HCT116 (cell line): ENCODE measurements around the gene RHEB. TPM values are rescaled to one million over a fixed set of nuclear protein-coding genes. Genes with fewer than 3 reads are reported as not detected.
A peak's percentile ranks its signal among the peaks of the same experiment; 100 is the strongest.

Experiments
- ATAC-seq: fragments of 200-7000 bp; cut with Tn5 transposase; 2 replicates; pipeline ENCODE4 v1.9.1; 2020; ENCODE audit warnings: mild to moderate bottlenecking, moderate library complexity
- BruUV-seq: library from RNA; stranded (reverse); fragments of 400-500 nt; replicated peaks from 2 replicates; lab custom pipeline; 2021; lab: Mats Ljungman, UMichigan
- CTCF ChIA-PET: fragments of 300-600 bp; sonication (Branson Sonifier 250); formaldehyde crosslinking; loops from one replicate; lab custom pipeline; 2021; ENCODE audit warnings: antibody characterized with exemption; lab: Charles Lee
- POLR2A ChIA-PET: fragments of 300-600, 350-600 bp; sonication (Branson Sonifier 250); formaldehyde crosslinking; loops from one replicate; lab custom pipeline; 2021; ENCODE audit warnings: antibody characterized with exemption; lab: Charles Lee
- RAD21 ChIA-PET, 2 experiments: fragments of 300-600 bp; sonication (Branson Sonifier 250); formaldehyde crosslinking; loops; one replicate each; lab custom pipeline; 2023; ENCODE audit warnings: low total read pairs in 2 of 2; ENCODE audit not compliant: uncharacterized antibody in 2 of 2, unreplicated experiment in 2 of 2, low non-redundant PET in 1 of 2; lab: Charles Lee
- DNase-seq: peaks from one replicate; pipeline ENCODE4 v3.0.0-alpha.2; 2010; ENCODE audit warnings: low read depth, low spot score
- H2AFZ ChIP-seq: fragments of 200-600 bp; shearing (Covaris generic), sonication (generic); 2 replicates; pipeline ENCODE4 v1.6.1; 2017; ENCODE audit warnings: low read depth, mixed run types, mixed read lengths, antibody characterized with exemption, low read length; ENCODE audit not compliant: poor library complexity, severe bottlenecking
- H3K27ac ChIP-seq: 2 replicates; pipeline ENCODE4 v1.5.1; 2012; ENCODE audit warnings: low read depth, low read length
- H3K27me3 ChIP-seq: fragments of 200-600 bp; sonication (generic); 2 replicates; pipeline ENCODE4 v1.6.1; 2016; ENCODE audit warnings: mixed run types, low read length, mixed read lengths; ENCODE audit not compliant: insufficient read depth
- H3K36me3 ChIP-seq, 2 experiments: fragments of 200-500 bp in 1 of 2; fragments of 200-600 bp in 1 of 2; sonication (Bioruptor generic) in 1 of 2; sonication (generic) in 1 of 2; 2 replicates each; pipeline versions ENCODE4 v1.5.1 to v1.6.1; 2014 to 2016; ENCODE audit warnings: low read length in 2 of 2, inconsistent platforms in 1 of 2, mixed read lengths in 1 of 2, mixed run types in 1 of 2; ENCODE audit not compliant: insufficient read depth in 2 of 2, control insufficient read depth in 1 of 2
- H3K4me1 ChIP-seq, 2 experiments: fragments of 200-600 bp in 1 of 2; sonication (generic) in 1 of 2; 2 replicates each; pipeline versions ENCODE4 v1.5.1 to v1.6.1; 2012 to 2017; ENCODE audit warnings: low read length in 2 of 2, inconsistent platforms in 1 of 2, mild to moderate bottlenecking in 1 of 2, mixed read lengths in 1 of 2, mixed run types in 1 of 2, moderate library complexity in 1 of 2; ENCODE audit not compliant: insufficient read depth in 2 of 2, control insufficient read depth in 1 of 2
- H3K4me2 ChIP-seq: fragments of 200-600 bp; sonication (generic); 2 replicates; pipeline ENCODE4 v1.6.1; 2017; ENCODE audit warnings: mixed run types, low read length, mixed read lengths
- H3K4me3 ChIP-seq, 2 experiments: fragments of 200-600 bp in 1 of 2; sonication (generic) in 1 of 2; replicated peaks in 1 of 2; 2 replicates each; pipeline ENCODE4 v1.5.1; 2011 to 2016; ENCODE audit warnings: low read length in 2 of 2, control low read depth in 1 of 2, low read depth in 1 of 2, mild to moderate bottlenecking in 1 of 2, mixed read lengths in 1 of 2, mixed run types in 1 of 2
- H3K79me2 ChIP-seq: fragments of 200-600 bp; sonication (generic); 2 replicates; pipeline ENCODE4 v1.6.1; 2017; ENCODE audit warnings: mild to moderate bottlenecking, mixed run types, low read length, moderate library complexity, mixed read lengths; ENCODE audit not compliant: insufficient read depth
- H3K9ac ChIP-seq: fragments of 200-600 bp; sonication (generic); 2 replicates; pipeline ENCODE4 v1.6.1; 2016; ENCODE audit warnings: low read length, mixed read lengths
- H3K9me2 ChIP-seq: fragments of 200-600 bp; sonication (generic), shearing (Covaris generic); 2 replicates; pipeline ENCODE4 v1.6.1; 2017; ENCODE audit warnings: mixed run types, mild to moderate bottlenecking, moderate library complexity; ENCODE audit not compliant: insufficient read depth
- H3K9me3 ChIP-seq, 2 experiments: fragments of 200-500 bp in 1 of 2; fragments of 200-600 bp in 1 of 2; sonication (Bioruptor generic) in 1 of 2; sonication (generic) in 1 of 2; 2 replicates each; pipeline ENCODE4 v1.6.1; 2014 to 2017; ENCODE audit warnings: low read length in 2 of 2, mixed read lengths in 2 of 2, inconsistent platforms in 1 of 2, low read depth in 1 of 2, mild to moderate bottlenecking in 1 of 2, mixed run types in 1 of 2, moderate library complexity in 1 of 2; ENCODE audit not compliant: control insufficient read depth in 1 of 2, insufficient read depth in 1 of 2
- H4K20me1 ChIP-seq: fragments of 200-600 bp; sonication (generic), shearing (Covaris generic); 2 replicates; pipeline ENCODE4 v1.6.1; 2017; ENCODE audit warnings: mixed run types, mild to moderate bottlenecking, moderate library complexity; ENCODE audit not compliant: insufficient read depth
- EGR1 ChIP-seq: IDR thresholded peaks from 2 replicates; pipeline ENCODE4 v1.6.1; 2012; ENCODE audit warnings: low read depth
- ELF1 ChIP-seq: IDR thresholded peaks from 2 replicates; pipeline ENCODE4 v1.6.1; 2012; ENCODE audit warnings: low read depth, borderline replicate concordance
- EZH2 ChIP-seq: fragments of 200-600 bp; sonication (generic); IDR thresholded peaks from 2 replicates; pipeline ENCODE4 v1.6.1; 2017; ENCODE audit warnings: antibody characterized with exemption, mixed run types
- POLR2AphosphoS5 ChIP-seq: IDR thresholded peaks from 2 replicates; pipeline ENCODE4 v1.6.1; 2011; ENCODE audit warnings: mild to moderate bottlenecking, low read depth, low read length, moderate library complexity
- SIN3A ChIP-seq: IDR thresholded peaks from 2 replicates; pipeline ENCODE4 v1.6.1; 2012; ENCODE audit warnings: low read depth
- SP1 ChIP-seq: IDR thresholded peaks from 2 replicates; pipeline ENCODE4 v1.6.1; 2012; ENCODE audit warnings: low read depth
- SRF ChIP-seq: IDR thresholded peaks from 2 replicates; pipeline ENCODE4 v1.6.1; 2012; ENCODE audit warnings: low read depth
- intact Hi-C: fragments of 100-400 bp; cut with micrococcal nuclease; formaldehyde crosslinking; loops from 2 replicates; pipeline ENCODE4 v1.10.0; 2022
- total RNA-seq: library from RNA; stranded (reverse); gene quantifications from one replicate; pipeline ENCODE4 v1.2.1, GENCODE V29; 2021; ENCODE audit not compliant: unreplicated experiment
- TF ChIP-seq, protein P1 (sequence below): IDR thresholded peaks from 2 replicates; pipeline ENCODE4 v1.6.1; 2011; ENCODE audit warnings: mild to moderate bottlenecking, low read length, moderate library complexity; ENCODE audit not compliant: insufficient replicate concordance; ENCODE audit errors: extremely low read depth
- TF ChIP-seq, protein P2 (sequence below): IDR thresholded peaks from 2 replicates; pipeline ENCODE4 v1.6.1; 2012

RHEB gene
- total RNA-seq, 1 experiment from 2014 or later = 114 TPM

DNA sequence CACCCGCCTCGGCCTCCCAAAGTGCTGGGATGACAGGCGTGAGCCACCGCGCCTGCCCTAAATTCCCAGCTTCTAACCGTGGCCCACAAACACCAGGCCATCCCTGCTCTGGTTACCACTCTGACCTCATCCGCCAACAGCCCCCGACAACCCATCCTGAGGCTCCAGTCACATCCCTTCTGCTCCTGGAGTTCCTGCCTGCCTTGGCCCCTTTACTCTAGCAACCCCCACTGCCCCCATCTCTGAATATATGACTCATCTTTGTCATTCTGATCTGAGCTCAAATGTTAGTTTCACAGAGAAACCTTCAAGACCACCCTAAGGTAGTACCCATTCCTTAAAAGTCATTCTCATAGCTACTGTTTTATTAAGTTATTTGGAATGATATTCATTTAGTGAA, 26.6 kb downstream of the RHEB start:
- no TSS peak for BruUV-seq
- Histone ChIP-seq H4K20me1 (peaks cover 18% of the 10 kb centered on the region; the same call in 1 of the 2 replicates), H3K36me3 (peaks cover 15 to 17% of the 10 kb centered on the region in 2 experiments), H3K27ac (no peak overlapping the region), H3K27me3 (no peaks in the 10 kb centered on the region), H3K79me2 (peaks cover 100% of the 10 kb centered on the region), H2AFZ (no peak overlapping the region), H3K9me3 (no peaks in the 10 kb centered on the region), H3K4me2 (peak overlapping the region; percentile 63), H3K4me3 (no peak overlapping the region), H3K9ac (peak overlapping the region; percentile 9; the same call in 1 of the 2 replicates), H3K9me2 (no peaks in the 10 kb centered on the region), H3K4me1 (peaks cover 31 to 54% of the 10 kb centered on the region in 2 experiments)
- POLR2A ChIA-PET = no interaction called here
- intact Hi-C loops = no loop called here
- TF ChIP-seq ELF1 (no peak), EGR1 (no peak), SP1 (no peak), EZH2 (no peak), POLR2AphosphoS5 (no peak), SIN3A (no peak), SRF (no peak)
- TF ChIP-seq, protein P1, sequence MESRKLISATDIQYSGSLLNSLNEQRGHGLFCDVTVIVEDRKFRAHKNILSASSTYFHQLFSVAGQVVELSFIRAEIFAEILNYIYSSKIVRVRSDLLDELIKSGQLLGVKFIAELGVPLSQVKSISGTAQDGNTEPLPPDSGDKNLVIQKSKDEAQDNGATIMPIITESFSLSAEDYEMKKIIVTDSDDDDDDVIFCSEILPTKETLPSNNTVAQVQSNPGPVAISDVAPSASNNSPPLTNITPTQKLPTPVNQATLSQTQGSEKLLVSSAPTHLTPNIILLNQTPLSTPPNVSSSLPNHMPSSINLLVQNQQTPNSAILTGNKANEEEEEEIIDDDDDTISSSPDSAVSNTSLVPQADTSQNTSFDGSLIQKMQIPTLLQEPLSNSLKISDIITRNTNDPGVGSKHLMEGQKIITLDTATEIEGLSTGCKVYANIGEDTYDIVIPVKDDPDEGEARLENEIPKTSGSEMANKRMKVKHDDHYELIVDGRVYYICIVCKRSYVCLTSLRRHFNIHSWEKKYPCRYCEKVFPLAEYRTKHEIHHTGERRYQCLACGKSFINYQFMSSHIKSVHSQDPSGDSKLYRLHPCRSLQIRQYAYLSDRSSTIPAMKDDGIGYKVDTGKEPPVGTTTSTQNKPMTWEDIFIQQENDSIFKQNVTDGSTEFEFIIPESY = no peak
- TF ChIP-seq, protein P2, sequence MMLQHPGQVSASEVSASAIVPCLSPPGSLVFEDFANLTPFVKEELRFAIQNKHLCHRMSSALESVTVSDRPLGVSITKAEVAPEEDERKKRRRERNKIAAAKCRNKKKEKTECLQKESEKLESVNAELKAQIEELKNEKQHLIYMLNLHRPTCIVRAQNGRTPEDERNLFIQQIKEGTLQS = no peak
- RAD21 ChIA-PET = no interaction called here
- no peak for DNase-seq
- CTCF ChIA-PET = no interaction called here
- ATAC-seq = no peak
